ENCODE results near the gene KRT32. TPM values are rescaled to one million over a fixed set of nuclear protein-coding genes. Genes with fewer than 3 reads are reported as not detected.

The KRT32 gene
- total RNA-seq, 1 experiment from 2014 or later: 0.72 TPM

DNA sequence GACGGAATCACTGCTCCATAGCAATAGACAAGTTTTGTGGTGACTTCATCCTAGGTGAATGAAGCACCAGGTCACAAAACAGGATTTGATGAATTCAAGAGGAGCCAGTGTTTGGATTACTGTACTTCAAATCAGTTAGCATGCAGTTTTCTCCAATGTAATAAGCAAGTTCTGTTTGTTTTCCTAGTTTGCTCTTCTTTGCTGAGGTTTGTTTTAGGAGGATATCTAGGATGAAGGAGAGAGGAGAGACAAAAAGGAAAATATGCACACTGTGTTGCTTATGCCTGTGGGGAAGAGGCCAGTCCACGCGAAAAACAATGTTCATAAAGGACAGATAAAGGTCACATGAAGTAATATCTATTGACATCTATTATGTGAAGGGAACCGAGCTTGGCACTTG is 51.8 kb downstream of the KRT32 start:
- in situ Hi-C loops (cut with HindIII; ENCODE audit: low pct_unique_long_range_greater_than_20kb, low sequenced_read_pairs) (no loop called here), intact Hi-C loops (cut with micrococcal nuclease; ENCODE audit: unreplicated experiment) (no loop called here)
- BruUV-seq (replicated peaks): no TSS peak
- no peak overlapping the region for H3K4me3 ChIP-seq (ENCODE audit: low read depth in 2 of 2, low read length in 2 of 2)
- no peaks in the 10 kb centered on the region for H3K27me3 ChIP-seq (ENCODE audit: control insufficient read depth, insufficient read depth, low read length)
- H3K36me3 ChIP-seq (ENCODE audit: control insufficient read depth, insufficient read depth, low read length): no peaks in the 10 kb centered on the region
- H3K9me3 ChIP-seq (ENCODE audit: control insufficient read depth, insufficient read depth, low read depth, low read length): no peaks in the 10 kb centered on the region
- POLR2A ChIA-PET: no interaction called here
- TF ChIP-seq, protein P1, sequence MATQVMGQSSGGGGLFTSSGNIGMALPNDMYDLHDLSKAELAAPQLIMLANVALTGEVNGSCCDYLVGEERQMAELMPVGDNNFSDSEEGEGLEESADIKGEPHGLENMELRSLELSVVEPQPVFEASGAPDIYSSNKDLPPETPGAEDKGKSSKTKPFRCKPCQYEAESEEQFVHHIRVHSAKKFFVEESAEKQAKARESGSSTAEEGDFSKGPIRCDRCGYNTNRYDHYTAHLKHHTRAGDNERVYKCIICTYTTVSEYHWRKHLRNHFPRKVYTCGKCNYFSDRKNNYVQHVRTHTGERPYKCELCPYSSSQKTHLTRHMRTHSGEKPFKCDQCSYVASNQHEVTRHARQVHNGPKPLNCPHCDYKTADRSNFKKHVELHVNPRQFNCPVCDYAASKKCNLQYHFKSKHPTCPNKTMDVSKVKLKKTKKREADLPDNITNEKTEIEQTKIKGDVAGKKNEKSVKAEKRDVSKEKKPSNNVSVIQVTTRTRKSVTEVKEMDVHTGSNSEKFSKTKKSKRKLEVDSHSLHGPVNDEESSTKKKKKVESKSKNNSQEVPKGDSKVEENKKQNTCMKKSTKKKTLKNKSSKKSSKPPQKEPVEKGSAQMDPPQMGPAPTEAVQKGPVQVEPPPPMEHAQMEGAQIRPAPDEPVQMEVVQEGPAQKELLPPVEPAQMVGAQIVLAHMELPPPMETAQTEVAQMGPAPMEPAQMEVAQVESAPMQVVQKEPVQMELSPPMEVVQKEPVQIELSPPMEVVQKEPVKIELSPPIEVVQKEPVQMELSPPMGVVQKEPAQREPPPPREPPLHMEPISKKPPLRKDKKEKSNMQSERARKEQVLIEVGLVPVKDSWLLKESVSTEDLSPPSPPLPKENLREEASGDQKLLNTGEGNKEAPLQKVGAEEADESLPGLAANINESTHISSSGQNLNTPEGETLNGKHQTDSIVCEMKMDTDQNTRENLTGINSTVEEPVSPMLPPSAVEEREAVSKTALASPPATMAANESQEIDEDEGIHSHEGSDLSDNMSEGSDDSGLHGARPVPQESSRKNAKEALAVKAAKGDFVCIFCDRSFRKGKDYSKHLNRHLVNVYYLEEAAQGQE (IDR thresholded peaks at IDR 0.05; ENCODE audit: insufficient read depth in 1 of 2, low read depth in 2 of 2, low read length in 1 of 2): no peak
- TF ChIP-seq POLR2AphosphoS5 (IDR thresholded peaks at IDR 0.05; ENCODE audit: low read depth, low read length) (no peak), TCF7L2 (IDR thresholded peaks at IDR 0.05; ENCODE audit: low read depth, low read length) (no peak), SIN3A (IDR thresholded peaks at IDR 0.05; ENCODE audit: borderline replicate concordance, insufficient read depth, low read depth, low read length) (no peak)
- TF ChIP-seq, protein P2, sequence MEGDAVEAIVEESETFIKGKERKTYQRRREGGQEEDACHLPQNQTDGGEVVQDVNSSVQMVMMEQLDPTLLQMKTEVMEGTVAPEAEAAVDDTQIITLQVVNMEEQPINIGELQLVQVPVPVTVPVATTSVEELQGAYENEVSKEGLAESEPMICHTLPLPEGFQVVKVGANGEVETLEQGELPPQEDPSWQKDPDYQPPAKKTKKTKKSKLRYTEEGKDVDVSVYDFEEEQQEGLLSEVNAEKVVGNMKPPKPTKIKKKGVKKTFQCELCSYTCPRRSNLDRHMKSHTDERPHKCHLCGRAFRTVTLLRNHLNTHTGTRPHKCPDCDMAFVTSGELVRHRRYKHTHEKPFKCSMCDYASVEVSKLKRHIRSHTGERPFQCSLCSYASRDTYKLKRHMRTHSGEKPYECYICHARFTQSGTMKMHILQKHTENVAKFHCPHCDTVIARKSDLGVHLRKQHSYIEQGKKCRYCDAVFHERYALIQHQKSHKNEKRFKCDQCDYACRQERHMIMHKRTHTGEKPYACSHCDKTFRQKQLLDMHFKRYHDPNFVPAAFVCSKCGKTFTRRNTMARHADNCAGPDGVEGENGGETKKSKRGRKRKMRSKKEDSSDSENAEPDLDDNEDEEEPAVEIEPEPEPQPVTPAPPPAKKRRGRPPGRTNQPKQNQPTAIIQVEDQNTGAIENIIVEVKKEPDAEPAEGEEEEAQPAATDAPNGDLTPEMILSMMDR (IDR thresholded peaks at IDR 0.05): no peak
- ATAC-seq (no peak), DNase-seq (ENCODE audit: low read depth, low spot score) (no peak)
- CTCF ChIA-PET: no interaction called here
- H3K4me1 ChIP-seq (ENCODE audit: control insufficient read depth, insufficient read depth, low read length): peaks cover 17% of the 10 kb centered on the region; the same call in 1 of the 2 replicates
- peak overlapping the region; percentile 77 for H3K27ac ChIP-seq (ENCODE audit: low read length)

DNA sequence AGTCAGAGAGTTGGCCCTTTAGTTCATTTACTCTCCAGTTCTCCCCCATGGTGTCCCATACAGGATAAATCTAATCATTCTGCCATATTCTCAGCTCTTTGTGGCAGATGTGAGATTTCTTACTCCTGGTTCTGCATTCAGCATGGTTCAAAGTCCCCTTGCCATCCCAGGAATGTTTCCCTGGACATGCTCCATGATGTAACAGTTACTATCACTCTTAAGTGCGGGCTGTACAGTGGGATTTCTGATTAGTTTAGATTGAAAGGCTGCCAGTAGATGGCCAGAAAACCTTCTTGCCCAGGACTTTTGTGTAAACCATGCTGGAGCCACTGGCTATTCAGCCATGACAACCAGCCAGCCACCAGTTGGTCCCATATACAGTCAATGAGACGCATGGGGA is 53.2 kb downstream of the KRT32 start:
- Histone ChIP-seq H3K4me3 (ENCODE audit: low read depth in 2 of 2, low read length in 2 of 2) (no peak overlapping the region), H3K9me3 (ENCODE audit: control insufficient read depth, insufficient read depth, low read depth, low read length) (no peaks in the 10 kb centered on the region), H3K27ac (ENCODE audit: low read length) (no peak overlapping the region; the same call in 1 of the 2 replicates), H3K36me3 (ENCODE audit: control insufficient read depth, insufficient read depth, low read length) (no peaks in the 10 kb centered on the region), H3K4me1 (ENCODE audit: control insufficient read depth, insufficient read depth, low read length) (peaks cover 17% of the 10 kb centered on the region; the same call in 1 of the 2 replicates), H3K27me3 (ENCODE audit: control insufficient read depth, insufficient read depth, low read length) (no peaks in the 10 kb centered on the region)
- TF ChIP-seq SIN3A (IDR thresholded peaks at IDR 0.05; ENCODE audit: borderline replicate concordance, insufficient read depth, low read depth, low read length) (no peak), TCF7L2 (IDR thresholded peaks at IDR 0.05; ENCODE audit: low read depth, low read length) (no peak), POLR2AphosphoS5 (IDR thresholded peaks at IDR 0.05; ENCODE audit: low read depth, low read length) (no peak)
- TF ChIP-seq, protein P1 (IDR thresholded peaks at IDR 0.05; ENCODE audit: insufficient read depth in 1 of 2, low read depth in 2 of 2, low read length in 1 of 2): no peak
- TF ChIP-seq, protein P2 (IDR thresholded peaks at IDR 0.05): no peak
- DNase-seq (ENCODE audit: low read depth, low spot score) (no peak), ATAC-seq (no peak)
- ChIA-PET POLR2A (interaction anchor here (0.5 kb wide), 1 partner anchor 82 kb away, joined by 4 read pairs; no protein-coding TSS in a partner anchor), CTCF (no interaction called here)
- BruUV-seq (replicated peaks): no TSS peak
- in situ Hi-C loops (cut with HindIII; ENCODE audit: low pct_unique_long_range_greater_than_20kb, low sequenced_read_pairs) (no loop called here), intact Hi-C loops (cut with micrococcal nuclease; ENCODE audit: unreplicated experiment) (no loop called here)

All from Panc1 (cell line).